CD4-positive, alpha-beta T cell treated with Interleukin-15 for 1 hour (primary cell): ENCODE measurements around the gene KSR1.
"Not testable (repeated sequence)": the region's sequence is repeated elsewhere in the genome, so short reads cannot be mapped to it uniquely, and the experiment has no call there.

Experiments used
- DNase-seq: peaks from one replicate; pipeline ENCODE4 v3.0.0-alpha.2; 2020

The KSR1 gene

DNA sequence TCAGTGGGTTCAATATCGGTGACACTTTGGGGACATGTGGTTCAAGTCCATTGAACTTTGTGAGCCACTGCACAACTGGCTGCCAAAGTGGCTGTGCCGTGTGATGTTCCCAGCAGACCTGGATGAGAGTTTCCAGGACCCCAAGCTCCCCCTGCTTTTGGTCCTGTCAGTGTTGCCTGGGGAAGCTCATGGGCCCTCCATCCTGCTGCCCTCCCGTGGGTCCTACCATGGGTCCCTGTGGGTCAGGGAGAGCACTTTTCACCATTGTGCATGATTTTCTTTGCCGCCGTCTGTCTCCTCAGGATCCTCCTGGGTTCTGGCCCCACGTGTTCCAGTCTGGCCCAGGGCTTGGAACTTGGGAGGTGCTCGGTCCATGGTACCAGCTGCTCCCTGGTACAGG is 212.9 kb downstream of the KSR1 start:
- DNase-seq, result no peak

DNA sequence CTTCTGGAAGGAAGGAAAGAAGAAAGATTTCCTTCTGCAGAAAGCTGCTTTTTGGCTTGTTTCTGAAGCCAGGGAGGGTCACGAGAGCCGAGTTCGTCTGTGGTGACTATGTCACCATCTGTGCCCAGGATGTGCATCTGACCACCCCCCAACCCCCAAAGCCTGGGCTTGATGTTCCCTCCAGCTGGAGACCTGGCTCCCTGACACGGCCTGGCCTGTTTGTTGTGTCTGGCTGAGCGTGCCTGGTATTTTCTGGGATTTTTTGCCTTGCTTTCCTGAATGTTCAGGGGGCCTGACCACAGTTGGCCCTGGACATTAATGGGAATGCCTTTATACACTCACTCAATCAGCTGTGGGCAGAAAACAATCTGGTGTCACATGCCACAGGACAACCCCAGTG is 213.6 kb downstream of the KSR1 start:
- no peak for DNase-seq

GRCh38 chr17:27670791-27671590 is 214.7 kb downstream of the KSR1 start:
- DNase-seq, result no peak

- DNase-seq, result no peak
Observed at GRCh38 chr17:27671591-27671910, 215.3 kb downstream of the KSR1 start.

DNA sequence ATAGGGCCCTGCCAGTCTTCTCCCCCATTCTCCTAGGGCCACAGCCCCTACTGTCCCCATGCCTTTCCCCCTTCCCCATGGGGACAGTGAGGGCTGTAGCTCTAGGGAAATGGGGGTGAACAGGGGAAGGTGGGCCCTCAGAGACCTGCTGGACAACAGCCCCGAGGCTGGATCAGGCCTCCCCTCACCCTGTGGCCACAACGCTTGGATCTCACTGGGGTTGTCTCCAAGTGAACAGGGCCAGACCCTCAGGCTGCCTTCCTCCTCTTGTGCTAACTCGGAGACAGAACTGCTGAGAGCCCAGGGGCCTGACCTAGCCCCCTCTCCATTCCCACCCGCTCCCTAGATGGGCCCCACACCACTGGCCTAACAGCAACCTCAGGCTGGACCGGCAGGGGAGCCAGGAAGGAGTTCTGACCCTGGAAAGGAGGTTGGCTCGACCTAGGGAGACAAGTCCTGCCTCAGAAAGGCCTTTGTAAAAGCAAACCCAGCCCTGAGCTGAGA is 215.8 kb downstream of the KSR1 start:
- not testable (repeated sequence) for DNase-seq

- DNase-seq, result no peak
Observed at GRCh38 chr17:27674335-27674734, 218.1 kb downstream of the KSR1 start.
